HG03469 (cell line): ENCODE data around the gene NFIB.

Source experiments
- ATAC-seq: cut with Tn5 transposase; IDR thresholded peaks from one replicate; pipeline ENCODE4 v1.9.1; 2021; ENCODE audit warnings: mild to moderate bottlenecking, moderate library complexity, moderate number of reproducible peaks; ENCODE audit not compliant: unreplicated experiment

NFIB gene

DNA sequence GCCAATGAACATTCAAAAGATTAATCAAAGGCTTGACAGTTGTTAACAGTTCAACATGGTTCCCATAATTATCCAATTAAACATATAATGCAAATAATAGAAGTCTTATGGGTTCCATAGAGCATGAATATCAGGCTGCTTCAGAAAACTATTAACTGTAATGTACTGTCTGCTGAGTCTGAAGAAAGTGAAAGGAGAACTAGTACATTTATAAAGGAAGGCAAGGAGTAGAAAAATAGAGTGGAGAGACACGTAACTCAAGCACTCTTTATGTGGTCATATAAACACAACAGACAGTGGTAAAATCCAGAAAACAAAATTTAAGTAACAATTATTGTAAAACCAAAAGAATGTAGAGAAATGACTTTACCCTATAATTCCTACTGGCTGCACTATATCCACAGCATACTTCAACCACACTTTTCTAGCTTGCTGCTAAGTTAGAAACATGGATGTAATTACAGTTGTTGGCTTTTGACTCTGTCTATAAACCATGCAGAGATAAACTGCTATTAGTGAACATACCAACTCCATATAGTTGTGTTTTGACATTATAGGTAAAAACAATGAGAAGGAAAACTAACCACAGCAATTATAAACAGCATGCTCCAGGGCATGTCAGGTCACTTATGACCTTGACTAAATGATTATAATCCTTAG lies 32.7 kb downstream of the NFIB start:
- no peak for ATAC-seq

DNA sequence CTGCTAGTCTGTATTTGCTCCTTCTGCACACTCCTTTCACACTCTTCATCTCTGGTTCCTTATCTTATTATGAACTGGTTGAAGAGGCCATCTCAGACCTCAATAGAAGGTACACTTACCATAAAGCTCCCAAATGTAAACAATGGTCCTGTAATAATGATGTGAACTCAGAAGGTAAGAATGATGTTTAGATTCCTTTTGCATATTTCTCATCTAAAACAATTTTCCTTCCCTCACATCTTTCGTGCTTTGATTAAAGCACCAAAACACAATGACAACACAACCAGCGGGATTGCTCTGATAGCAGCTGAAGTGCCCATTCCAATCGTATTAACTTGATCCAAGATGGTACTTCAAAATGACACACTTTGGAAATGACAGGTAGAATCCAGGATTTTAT lies 34.3 kb downstream of the NFIB start:
- ATAC-seq: no peak

DNA sequence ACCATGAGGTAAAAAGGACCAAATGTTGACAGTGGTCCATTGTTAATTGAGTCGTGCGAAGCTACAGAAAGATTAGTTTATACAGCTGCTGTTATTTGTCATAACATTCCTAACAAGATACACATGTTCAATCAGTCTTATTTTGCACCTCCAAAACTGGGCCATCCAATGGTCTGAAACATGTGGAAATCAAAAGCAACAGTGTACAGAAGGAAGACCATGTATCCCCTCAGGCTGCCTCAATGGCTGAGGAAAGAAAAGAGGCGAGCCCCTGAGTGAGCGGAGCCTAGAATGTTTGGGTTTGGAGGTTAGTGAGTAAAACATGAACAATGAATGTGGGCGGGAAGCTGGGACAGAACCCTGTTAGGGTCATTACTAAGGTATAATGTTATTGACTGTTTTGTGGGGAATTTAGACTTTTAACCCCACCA lies 35.6 kb downstream of the NFIB start:
- no peak for ATAC-seq

DNA sequence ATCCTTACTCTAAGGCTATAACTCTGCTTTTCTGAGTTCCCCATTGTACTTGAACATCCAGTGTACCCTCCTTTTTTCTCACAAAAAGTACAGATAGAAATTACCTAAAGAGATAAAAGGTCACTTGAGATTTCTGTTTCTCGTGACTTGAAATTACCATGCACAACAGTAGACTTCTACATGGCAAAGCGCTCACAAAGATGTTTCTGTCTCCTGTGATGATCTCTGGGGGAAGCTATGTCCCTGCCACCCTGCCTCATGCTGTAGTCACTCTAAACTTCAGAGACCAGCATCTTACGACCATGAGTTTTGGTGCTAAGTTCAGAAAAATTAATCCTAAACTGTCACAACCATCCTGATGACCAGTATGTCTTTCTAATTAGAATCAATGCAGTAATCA lies 36.2 kb downstream of the NFIB start:
- no peak for ATAC-seq

DNA sequence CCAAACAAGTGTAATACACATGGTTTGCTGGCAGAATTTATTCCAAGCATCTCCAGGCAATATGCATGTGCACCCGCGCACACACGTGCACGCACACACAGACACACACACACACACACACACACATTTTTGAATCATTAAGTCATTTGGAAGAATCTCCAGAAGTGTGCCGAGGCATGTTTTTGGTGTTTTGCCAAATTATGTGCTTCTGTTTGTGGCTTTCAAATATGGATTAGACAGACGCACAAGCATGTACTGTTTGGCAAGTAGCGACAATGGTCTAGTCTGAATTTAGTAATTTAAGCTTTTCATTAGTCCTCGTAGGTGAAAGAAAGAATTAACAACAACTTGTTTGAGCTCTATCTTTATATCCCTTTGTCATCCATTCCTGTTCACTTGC lies 36.7 kb downstream of the NFIB start:
- ATAC-seq: no peak

DNA sequence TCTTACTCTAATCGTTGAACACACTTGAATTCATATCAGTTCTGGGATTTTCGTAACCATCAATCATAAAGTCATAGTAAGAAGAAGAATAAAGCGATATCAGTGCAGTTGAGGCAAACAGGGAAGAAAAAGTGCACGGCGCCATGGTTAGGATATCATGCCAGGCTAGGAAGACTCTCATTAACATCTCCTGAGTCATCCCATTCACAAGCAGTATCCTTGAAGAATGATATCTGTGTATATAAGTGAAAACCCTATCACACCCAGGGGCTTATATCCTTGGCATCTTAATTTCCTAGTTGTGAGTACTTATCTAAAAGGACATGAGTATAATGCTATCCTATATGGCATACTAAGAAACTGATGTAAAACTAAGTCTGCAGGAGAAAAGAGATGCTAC lies 38.6 kb downstream of the NFIB start:
- ATAC-seq: no peak

DNA sequence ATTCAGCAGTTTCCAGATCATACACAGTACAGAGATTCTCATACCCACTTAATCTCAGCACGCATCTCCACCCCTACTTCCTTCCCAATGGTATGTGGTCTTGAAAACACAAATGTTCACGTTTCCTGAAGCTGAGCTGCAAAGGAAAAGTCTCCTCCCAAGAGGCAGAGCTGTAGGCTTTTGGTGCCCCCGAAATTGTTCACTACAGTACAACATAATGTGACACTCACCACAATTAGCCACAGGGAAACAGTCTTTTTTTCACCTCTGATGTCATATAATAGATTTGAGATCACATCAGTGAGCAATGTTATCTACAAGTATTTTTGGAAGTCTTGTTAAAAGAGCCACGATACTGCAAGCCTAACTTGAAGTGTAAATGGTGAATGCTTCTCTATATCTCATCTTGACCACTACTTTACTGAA lies 40.2 kb downstream of the NFIB start:
- no peak for ATAC-seq

DNA sequence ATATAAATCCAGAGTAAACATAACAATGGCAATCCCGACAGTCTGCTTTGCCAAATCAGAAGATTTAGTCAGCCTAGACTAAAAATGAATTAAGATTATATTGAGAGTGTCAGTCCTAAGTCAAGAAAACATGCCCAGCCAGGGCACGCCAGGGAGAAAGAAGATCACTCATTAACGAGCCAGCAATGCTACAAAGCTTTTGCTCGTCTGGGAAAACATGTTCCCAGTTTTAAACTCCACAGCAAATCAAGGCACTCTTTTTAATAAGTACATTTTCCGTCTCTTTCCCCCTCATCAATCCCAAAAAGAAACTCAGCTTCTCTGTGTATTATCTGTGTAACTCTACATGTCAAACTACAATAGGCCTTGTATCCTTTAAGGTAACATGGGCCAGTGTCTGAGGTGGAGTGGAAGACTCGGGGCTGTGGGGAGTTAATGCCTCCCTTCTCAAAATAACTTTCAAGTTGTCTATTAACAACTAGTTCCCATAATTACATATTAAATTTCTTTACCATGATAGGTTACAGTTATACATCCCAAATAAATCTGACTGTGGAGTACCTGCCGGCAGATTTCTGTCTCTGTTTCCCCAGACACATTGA lies 40.9 kb downstream of the NFIB start:
- no peak for ATAC-seq

DNA sequence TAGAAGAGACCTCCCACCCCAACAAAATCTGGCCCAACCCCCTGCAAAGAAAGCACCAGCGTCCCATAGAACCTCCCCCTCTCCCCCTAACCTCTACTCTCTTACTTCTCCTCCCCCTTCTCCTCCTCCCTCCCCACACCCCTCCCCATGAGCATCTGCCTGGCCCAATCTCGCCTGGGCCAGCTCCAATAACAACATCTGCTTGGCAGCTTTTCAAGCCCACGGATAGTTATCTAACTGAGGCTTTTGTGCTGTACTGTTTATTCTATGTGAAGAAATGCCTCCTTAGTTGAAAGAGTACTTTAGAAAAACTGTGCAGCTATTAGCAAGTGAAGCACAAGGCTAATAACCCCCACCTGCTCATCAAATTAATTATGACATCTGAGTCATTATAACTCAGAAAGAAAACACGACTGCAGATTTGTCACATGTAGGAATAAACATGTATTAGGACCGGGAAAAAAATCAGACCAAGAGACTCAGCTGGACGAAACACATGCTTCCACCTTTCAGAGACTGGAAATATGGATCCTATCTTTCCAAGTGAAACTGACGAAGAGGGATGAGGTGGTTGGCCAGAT lies 42.8 kb downstream of the NFIB start:
- no peak for ATAC-seq

DNA sequence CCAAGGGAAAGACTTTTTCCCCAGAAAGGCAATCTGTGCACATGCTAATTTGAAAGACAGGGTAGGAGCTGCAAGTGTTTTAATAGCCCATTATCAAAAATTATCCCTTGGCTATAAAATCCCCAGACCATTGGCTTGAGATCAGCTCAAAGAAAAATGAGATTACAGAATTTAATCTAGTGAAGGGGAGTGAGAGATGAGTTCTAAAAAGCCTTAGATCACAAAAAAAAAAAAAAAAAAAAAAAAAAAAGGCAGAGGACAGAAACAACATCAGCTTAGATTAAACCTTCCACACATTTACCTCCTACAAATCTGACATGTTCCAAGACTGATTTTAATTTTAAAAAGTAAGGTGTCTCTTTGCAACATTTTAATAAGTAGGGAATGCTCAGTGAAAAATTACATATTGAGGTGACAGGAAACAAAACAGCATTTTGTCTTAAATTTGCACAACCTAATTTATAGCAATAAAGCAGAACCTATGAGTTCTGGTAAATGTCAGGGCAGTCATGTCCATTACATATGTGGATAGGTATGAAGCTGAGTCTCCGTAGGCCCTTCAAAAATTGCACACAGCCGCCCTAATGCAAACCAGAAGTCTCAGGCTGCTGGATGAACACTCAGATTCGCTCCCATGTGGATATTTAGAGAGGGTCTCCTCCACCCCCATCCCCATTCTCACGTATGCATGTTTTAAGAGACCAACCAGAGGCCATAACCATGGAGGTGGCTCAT lies 43.4 kb downstream of the NFIB start:
- ATAC-seq: no peak

DNA sequence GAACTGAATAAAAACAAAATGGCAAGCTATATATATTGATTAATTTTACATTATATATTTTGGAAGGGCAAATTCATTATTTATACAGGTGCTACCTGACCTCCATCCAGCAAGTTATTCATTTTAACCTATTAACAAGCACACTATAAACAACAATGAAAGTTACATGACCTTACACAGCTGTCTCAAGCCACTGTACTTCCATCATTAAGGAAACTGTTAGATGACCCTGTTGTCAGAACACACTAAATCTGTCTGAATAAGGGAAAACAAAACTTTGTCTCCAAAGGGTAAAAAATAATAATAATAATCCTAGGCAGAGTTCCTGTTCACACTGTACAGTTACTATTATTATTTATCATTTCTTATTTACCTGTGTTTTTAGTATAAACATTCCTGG lies 44.0 kb downstream of the NFIB start:
- ATAC-seq: no peak

DNA sequence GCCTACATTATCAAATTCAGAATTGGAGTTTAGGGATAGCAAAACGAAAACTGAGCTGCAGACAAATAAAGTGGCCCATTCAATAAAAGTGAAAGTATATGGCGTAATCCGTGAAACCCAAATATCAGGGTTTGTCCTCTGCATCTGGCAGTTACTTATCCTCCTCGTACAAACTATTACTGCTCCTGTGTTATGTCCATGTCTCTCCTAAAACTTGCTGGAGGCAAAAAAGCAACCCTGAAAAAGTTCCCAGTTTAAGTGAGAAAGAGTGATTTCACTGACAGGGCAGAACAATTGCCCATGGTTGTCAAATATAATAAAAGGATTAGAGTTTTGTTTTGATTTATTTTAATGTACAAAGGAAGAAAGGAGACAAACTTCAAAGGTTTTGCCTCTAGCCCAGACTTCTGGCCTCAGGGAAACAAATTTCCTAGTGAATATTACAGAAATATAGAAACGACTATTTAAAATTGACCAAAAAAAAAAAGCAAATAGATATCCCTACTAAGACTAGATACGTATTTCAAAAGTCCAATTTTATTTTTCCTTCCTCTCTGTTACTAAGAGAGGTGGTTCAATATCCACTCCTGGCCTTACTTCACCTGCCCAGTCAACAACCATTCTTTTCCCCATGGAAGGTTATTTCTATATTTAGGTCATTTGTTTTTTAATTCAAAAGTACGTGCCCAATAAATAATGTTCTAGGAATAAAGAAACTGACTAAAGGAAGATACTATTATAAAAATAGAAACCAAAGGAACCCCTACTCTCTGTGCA lies 50.0 kb downstream of the NFIB start:
- no peak for ATAC-seq

DNA sequence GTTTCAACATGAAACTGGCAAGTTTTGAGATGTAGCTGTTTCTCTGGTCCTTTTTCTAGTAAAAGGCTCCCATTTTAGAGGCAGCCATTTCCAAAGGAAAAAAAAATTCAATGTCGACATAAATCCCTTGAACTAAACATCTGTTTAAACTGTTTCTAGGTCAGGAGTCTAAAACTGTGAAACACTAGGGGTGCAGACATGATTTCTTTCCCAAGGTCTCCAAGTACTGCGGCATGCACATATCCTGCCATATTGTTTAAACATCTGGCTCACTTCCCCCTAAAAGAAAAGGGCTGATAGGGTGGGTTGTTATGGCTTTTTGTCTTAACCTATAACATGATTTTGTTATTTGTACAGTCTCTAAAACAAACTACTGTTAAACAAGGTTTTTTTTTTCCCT lies 51.1 kb downstream of the NFIB start:
- ATAC-seq: no peak

DNA sequence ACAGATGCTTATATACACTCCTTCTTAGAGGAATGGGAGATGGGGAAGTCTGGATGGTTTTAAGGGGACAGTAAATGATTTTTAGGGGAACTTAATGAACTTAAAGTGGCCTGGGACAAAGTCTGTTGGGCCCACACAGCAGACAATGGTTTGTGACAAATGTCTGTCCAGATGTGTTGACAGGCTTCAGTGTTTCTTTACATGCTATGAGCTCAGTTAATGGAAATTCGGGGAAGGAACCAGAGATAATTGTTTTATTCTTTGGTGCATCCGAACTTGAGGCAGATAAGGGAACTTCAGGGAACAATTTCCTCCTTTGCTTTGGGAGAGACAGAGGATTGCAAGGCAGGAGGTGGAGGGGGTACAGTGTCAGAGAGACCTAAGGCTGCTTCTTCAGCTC lies 52.3 kb downstream of the NFIB start:
- no peak for ATAC-seq

DNA sequence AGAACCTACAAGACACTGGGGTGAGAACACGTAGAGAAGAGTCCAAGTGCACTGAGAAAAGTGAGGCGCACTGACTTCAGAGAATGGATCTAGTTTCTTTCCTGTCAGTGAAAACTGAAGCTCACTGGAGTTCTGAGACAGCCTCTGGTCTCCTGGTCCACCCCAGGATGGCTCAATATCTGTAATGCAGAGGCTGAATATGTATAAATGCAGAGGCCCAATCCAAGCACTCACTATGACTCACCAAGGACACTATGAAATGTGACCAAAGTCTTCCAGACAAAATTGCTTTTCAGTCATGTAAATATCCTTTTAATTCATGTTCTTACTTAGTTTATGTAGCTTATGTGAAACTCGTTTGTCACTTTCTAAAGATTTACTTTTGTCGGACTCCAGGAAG lies 53.8 kb downstream of the NFIB start:
- no peak for ATAC-seq

DNA sequence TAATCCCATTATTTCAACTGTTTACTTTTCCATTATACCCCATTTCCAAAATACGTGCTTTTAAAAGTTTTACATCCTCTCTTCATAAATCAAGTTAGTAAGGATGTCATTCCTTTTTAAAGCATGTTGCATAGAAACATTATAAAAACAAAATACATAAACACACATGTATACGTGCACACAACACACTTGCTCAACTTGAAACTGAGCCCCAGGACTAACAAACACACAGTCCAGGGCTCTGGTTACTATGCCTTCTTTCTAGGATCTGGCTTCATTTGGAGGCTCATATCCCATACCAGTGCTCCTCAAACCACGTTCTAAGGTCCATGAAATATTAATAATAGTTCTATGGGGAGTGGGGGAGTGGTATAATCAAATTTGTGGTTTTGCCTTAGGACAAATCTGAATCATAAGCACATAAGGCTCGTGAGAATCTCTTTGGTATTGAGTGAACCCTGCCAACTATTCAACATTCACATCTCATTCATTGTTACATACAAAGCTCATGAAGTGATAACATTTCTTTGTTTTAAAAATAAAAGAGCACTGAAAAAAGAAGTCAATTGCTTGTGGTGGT lies 55.2 kb downstream of the NFIB start:
- no peak for ATAC-seq

DNA sequence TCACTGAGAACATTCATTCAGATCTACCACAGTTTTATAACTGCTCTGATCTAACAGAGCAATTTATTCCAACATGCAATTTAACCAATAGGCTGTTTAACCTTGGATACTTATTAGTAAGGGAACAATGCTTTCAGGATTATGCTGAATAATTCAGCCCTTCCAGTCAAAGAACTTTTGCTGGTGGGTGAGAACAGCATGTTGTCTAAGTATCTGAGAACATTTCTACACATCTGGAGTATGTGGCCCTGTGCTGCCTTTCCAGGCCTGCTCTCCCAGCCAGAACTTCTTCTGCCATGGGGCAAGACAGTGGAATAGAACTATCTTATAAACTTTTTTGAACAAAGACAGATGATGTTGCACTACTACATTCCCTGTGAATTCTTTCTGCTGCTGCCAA lies 55.8 kb downstream of the NFIB start:
- no peak for ATAC-seq

DNA sequence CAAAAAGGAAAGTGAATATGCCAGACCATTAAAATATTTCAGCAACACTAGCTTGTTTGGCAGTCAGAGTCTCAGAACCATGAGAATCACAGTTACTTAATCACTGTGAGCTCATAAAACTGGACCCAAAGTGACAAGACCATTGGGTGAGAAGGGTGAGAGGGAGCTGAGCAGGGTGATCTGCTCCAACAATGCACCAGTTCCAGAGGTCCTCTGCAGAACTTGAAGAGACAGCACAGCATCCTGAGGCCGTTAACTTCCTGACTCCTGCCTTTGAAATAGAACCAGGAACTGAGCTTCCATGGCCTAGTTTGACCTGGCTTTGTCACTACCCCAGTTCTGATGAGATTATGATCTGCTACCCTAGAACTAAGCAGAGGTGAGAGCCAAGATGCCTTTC lies 57.4 kb downstream of the NFIB start:
- ATAC-seq: no peak

DNA sequence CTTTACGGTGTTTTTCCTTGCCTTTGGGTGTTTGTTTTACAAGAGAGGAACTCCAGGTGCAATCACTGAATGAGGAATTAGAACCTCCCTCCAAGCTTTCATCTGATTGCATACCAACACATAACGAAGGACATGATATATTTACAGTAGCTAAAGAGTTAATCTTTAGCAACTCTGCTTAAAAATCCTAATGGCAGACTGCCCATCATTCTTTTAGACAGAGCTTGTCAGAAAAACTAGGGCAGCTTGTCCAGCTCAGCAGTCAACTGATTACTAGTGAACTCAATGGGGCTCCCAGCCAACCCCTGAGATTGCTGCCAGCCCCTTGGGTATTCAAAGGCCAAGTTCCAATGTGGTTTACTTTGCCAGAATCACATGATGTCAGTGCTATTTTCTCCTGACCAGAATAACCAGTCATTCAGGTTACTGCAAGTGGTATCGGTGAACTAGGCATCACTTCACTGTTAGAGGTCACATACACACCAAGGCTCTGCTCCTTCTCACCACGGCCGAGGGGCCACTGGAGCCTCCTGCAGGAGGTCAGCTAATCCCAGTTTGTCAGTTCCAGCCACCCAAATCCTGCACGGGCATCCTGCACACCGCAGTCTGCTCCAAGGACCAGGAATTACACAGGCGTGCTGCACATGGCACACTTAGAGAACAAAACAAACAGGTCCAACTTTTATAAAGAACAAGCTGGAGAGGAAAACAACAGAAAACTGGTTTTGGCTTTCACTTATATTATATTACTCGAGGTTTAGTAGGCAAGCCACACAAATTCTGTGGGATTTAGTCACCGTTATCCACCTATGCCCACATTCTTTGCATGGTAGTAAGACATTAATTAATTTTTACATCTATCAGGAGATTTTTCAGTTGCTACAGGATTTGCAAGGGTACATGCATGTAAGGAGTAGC lies 62.5 kb downstream of the NFIB start:
- no peak for ATAC-seq

DNA sequence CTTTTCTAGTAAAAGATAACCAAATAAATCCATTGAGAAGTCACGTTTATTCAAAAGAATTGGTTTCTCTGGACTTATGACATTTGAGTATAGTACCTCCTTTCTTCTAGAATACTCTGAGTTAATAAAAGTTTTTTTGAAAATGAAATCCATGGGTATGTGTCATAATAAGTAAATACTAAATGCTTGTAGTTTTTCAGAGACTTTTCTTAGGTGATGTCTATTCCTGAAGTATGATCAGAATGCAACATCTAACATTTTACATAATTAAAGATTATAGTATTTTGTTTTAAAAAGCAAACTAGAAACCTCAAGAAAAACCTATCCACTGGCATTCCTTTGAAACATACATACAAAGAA lies 63.2 kb downstream of the NFIB start:
- ATAC-seq: no peak
